CD4-positive, alpha-beta T cell treated with Interleukin-4 for 4 hours (primary cell): ENCODE measurements around the gene FGFRL1.
A peak's percentile ranks its signal among the peaks of the same experiment; 100 is the strongest.
"Not testable (repeated sequence)": the region's sequence is repeated elsewhere in the genome, so short reads cannot be mapped to it uniquely, and the experiment has no call there.

Experiments
- DNase-seq: peaks from one replicate; pipeline ENCODE4 v3.0.0-alpha.2; 2020

Gene FGFRL1

DNA sequence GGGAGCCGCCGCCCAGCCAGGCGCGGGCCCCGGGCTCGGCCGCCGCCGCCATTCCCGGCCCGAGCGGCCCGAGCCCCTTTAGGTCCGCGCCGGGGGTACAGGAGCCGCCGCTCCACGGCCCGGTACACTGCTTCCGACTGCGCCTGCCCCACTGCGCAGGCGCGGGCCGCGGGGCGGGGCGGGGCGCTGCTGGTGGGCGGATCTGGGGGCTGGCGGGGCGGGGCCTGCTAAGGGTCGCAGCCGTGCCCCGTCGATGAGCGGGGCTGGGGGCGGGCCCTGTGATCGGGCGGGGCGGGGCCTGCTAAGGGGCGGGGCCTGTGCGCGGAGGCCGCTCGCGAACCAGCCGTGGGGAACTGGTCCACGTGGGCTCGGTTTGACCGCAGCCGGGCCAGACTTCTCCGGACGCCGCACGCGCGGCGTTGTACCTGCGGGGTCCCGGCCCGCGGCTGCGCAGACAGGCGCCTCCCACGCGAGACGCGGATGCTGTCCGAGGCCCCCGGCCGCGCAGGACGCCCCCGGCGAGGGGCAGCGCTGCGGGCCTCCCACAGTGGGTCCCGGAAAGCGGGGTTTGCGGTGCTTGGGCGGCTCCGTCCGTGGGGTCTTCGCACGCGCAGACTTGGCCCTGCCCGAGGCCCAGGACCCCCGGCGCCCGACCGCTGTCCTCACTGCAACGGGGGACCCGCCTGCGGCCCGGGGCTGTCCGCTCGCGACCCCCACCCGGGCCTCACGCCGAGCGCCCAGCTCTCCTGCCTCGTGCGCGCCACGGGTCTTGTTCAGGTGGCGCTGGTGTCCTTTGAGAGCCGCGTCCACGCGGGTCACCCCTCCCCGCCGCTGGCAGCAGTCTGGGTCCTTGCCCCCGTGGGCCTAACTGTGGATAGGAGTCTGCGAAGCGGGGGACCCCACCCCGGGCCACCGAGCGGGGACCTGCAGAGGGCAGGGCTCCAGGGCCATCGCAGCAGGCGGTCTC is 37.7 kb upstream of the FGFRL1 start, which contains the start of gene DGKQ:
TSS of gene DGKQ (minus strand) at position 139 of the 967 bp plus-strand sequence. CDS start at position 52, 87 bp downstream.
- peak; percentile 85 for DNase-seq

DNA sequence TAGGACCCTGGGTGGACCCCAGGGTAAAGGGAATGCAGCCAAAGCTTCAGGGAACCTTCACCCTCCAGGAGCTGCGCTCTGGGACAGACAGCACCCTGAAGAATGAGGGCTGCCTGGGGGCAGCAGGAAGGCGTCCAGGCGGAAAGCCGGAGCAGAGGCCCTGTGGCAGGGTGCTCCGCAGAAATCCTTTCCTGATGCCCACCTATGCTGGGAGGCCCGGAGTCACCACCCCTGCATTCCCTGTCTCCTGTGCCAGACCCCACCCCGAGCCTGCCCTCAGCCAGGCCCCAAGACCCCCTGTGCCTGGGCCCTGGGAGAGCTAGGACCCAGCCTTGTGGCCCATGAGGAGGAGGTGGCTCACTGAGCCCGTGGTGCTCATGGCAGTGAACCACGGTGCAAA is 36.8 kb upstream of the FGFRL1 start:
- DNase-seq: no peak

DNA sequence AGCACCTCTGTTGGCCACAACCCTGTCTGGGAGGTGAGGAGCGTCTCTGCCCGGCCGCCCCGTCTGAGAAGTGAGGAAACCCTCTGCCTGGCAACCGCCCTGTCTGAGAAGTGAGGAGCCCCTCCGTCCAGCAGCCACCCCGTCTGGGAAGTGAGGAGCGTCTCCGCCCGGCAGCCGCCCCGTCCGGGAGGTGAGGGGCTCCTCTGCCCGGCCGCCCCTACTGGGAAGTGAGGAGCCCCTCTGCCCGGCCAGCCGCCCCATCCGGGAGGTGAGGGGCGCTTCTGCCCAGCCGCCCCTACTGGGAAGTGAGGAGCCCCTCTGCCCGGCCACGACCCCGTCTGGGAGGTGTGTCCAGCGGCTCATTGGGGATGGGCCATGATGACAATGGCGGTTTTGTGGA is 35.4 kb upstream of the FGFRL1 start:
- not testable (repeated sequence) for DNase-seq

DNA sequence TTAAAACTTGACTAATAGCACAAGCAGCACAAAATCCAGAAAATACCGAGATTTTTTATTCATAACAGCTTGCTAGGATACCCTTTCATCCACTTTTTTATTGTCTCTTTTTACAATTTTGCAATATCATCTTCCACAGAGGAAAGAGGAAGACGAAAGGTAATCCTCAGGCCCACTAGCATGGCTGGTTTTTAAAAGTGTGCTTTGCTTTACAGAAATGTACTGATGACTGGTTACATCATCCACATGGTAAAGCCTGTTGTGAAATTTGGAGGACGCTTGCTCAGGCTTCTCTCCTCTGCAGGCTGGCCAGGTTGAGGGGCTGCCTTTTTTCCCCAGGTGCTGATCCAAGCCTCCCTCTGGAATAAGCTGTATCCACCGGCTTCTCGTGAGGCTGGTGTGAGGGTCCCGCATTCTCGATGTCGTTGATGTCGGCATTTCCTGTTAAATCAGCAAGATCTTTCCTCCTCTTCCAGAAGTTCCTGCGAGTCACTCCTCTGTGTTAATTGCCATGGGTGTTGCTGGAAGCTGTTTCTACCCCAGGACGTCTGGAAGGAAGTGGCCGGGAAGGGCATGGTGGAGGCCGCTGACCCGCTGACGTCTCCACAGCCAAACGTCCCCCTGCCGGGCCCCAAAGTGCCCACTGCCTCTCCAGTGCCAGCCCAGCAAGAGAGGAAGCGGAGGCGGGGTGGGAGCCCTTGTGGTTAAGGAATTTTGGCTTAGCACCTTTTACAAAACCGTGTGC is 32.3 kb upstream of the FGFRL1 start:
- no peak for DNase-seq

DNA sequence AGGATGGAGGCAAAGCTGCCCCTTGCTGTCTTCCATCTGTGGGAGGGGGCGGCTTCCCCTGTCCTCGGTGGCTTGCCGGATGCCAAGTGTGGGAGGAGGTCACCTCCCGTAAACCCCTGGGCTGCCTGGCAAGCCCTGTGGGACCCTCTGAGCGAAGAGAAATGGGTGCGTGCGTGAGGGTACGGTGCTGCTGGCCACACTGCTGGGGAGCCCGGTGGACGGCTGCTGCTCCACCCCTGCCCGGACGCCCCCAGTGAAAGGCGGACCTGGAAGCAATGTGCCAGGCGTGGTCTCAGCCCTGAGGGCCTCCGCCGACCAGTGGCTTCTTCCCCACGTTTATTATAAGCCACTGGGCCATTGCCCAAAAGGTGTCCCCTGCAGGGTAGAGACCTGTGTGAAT is 29.1 kb upstream of the FGFRL1 start:
- DNase-seq: no peak

DNA sequence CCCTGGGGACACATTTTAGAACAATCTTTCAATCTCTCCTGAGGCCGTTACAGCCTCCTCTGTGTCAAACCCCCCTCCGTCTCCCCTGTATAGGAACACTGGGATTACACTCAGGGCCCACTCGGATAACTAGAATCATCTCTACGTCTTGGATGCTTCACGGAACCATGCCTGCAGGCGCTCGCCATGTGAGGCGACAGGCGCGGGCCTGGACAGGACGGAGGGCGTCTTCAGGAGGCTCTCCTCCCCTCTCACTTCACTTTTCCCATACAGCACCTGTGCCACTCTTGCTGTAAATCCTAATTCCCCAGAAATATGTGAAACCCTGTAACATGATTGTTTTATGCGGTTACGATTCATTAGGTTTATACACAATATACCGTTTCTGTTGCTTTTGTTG is 28.6 kb upstream of the FGFRL1 start:
- DNase-seq: no peak

DNA sequence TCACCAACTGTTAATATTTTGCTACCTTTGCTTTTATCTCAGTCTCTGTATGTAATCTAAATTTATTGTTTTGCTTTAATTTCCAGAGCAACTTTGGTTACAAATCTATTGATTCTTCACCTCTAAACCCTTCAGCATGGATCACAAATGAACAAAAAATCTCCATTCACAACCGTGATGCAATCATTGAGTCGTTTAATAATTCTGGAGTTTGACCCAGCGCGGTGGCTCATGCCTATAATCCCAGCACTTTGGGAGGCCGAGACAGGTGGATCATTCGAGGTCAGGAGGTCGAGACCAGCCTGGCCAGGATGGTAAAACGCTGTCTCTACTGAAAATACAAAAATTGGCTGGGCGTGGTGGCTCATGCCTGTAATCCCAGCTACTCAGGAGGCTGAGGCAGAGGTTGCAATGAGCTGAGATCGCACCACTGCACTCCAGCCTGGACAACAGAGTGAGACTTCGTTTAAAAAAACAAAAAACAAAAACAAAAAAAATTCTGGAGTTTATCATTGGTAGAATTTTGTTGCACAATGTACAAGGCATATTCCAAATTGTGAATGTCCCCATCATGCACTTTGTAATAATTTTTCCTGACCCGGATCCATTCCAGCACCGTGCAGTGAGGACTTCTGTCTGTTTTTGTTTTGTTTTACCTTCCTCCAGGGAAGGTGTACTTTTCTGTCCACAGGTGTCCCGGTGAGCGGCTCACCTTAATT is 26.9 kb upstream of the FGFRL1 start:
- DNase-seq: no peak

DNA sequence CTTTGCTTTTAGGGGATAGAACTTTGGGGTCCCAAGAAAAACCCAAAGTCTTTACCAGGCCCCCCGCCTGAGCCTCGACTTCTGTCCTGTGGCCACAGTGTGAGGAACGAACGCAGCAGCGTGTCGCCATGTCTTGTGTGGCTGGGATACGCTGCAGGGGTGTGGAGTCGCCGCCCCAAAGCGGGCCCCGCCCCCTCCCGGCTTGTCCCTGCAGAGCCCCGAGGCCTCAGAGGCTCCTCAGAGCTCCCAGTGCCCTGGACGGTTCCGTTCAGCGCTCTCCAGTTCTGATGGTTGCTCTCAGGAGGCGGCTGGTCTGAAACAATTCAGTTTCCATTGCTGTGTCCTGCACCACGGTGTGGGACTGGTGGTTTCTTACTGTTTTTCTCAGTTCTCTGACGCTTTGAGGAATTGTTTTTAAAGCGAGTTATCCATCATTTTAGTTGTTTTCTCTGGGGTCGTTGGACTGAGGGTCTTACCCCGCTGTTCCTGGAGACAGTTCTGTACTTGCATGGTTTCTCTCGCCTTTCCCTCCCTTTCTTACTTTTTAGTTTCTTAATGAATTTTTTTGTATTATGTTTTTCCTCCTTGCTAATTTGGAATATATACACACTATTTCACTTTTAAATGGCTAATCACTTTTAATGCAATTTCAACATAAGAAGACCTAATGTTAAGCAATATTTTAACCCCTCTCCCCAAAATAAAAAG is 26.1 kb upstream of the FGFRL1 start:
- peak; percentile 58 for DNase-seq

DNA sequence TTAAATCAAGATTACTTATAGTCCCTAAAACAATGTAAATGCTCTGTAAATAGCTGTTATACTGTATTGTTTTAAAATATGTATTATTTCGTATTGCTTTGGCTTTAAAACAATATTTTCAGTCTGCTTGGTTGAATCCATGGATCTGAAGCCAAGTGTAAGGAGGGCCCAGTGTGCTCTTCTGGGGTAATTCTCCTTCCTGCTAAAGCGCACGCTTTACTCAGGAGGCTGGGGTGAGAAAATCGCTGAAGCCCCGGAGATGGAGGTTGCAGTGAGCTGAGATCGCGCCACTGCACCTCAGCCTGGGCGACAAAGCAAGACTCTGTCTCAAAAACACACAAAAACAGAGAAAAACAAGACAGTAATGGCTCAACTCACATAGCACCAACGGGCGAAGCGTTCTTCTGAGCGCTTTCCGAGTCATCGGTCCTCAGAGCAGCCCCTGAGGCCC is 25.0 kb upstream of the FGFRL1 start:
- no peak for DNase-seq

DNA sequence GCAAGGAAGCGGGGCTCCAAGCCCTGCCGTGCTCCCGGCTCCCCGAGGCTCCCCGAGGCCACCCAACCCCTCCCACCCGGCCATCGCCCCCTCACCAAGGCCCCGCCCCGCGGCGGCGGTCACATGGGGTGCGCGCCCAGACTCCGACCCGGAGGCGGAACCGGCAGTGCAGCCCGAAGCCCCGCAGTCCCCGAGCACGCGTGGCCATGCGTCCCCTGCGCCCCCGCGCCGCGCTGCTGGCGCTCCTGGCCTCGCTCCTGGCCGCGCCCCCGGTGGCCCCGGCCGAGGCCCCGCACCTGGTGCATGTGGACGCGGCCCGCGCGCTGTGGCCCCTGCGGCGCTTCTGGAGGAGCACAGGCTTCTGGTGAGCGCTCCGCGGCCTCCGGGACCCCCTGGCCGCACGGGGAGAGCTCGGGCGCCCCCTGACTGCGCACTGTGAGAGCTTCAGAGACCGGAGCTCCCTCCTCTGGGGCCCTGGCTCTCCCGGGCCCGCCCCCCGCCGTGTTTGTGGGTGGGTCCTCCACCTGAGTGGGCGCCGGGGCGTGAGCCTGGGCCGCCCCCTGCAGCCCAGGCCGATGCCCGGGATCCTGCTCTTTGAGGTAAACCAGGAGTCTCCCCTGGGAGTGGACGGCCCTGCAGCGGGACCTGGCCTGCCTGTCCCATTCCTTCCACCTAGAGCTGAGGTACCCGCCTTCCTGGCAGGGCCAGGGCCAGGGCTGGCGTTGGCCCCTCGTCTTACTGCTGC is 24.4 kb upstream of the FGFRL1 start, which contains the start of gene IDUA:
TSS of gene IDUA (plus strand) at position 166 of the 745 bp plus-strand sequence. CDS start at position 207, 41 bp downstream.
- peak; percentile 83 for DNase-seq

DNA sequence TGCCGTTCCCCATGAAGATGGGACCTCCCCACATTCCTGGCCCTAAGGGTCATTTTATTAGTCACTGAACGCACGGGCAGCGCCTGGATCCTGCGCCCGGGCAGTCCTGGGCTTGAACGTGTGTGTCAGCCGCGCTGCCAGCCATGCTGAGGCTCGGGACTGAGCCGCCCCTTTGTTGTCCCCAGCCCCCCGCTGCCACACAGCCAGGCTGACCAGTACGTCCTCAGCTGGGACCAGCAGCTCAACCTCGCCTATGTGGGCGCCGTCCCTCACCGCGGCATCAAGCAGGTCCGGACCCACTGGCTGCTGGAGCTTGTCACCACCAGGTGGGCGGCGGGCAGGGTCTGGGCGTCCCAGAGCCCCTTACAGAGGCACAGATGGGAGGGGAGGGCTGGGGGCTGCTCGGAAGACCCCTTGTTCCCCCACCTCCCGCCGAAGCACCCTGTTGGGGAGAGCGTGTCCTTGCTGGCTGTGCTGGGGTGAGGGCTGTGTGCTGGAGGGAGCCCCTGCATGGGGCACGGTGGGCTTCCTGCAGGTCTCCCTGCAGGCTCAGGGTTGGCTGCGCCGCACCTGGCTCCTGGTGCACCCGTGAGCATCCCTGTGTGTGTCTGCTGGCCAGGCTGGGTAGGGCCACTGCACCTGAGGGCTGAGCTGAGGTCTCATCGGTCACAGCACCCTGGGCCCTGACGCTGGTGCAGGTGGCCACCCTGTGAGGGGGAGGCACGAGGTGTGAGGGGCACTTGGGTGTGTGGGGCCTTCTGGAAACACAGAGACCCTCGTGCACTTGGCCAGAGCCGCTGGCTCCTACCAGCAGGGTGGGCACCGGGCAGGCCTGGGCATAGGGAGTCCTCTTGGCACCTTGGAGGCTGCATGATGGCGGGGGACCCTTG is 23.6 kb upstream of the FGFRL1 start:
- DNase-seq: no peak

DNA sequence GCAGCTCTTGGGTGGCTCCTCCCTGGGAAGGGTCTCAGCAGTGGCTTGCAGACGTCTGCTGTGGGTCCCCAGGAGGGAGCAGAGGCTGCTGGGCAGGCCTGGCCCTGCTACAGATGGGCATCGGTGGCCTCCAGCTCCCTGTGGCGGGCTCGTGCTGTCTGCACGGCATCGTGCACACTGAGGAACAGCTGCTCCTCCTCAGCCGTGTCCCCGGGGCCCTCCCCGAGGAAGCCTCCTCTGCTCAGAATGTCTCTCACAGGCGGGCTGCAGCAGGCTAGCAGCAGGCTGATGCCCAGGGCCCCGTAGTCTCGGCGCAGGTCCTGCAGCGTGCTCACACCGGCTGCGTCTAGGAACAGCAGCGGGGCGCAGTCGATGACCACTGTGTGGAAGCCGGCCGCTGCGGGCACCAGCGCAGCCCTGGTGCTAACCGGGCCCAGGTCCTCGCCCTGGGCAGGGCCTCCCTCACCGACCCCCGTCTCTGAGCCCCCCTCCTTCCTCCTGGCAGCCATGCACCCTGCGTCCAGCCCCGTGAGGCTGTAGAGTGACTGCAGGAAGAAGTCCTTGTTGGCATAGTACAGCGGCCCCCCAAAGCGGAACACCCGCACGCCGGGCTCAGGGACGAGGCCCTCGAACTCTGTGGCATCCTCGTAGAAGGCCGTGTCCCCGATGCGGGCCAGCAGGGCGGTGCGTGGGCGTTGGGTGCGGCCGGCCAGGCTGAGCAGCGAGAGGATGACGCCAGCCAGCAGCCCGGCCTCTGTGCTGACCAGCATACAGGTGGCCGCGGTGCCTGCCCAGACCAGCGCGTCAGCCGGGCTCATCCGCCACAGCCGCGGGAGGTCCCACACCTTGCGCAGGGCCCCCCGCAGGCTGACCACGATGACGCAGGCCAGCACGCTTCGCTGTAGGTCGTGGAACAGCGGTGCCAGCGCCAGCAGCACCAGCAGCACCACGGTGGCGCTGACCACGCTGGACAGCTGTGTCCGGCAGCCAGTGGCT is 22.4 kb upstream of the FGFRL1 start:
- DNase-seq: no peak

DNA sequence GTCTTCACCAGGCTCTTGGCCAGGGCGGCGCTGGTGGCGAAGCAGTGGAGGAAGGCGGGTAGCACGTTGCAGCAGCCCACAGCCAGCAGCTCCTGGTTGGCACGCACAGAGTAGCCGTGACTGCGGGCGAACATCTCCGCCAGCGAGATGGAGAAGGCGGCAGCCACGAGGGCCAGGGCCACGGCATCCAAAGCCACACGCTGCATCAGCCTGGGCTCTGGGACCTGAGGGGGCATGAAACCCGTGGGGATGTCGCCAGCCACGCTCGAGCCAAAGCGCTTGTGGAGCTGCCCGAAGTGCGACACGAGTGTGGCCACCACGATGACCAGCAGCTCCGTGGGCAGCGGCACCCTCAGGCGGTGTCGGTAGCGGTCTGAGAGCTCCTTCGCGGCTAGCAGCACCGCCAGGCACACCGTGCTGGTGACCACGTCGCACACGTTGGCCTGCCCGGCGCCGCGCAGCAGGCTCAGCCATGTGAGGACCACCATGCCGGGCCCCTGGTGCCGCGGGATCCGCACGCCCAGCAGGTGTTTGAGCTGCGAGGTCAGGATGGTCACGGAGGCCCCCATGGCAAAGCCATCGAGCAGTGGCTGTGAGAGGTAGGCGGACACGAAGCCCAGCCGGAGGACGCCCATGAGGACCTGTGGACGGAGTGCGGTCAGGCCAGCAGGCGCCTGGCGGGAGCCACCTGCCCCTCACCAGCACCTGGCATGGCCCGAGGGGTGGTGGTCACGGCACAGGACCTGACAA is 21.5 kb upstream of the FGFRL1 start:
- no peak for DNase-seq

DNA sequence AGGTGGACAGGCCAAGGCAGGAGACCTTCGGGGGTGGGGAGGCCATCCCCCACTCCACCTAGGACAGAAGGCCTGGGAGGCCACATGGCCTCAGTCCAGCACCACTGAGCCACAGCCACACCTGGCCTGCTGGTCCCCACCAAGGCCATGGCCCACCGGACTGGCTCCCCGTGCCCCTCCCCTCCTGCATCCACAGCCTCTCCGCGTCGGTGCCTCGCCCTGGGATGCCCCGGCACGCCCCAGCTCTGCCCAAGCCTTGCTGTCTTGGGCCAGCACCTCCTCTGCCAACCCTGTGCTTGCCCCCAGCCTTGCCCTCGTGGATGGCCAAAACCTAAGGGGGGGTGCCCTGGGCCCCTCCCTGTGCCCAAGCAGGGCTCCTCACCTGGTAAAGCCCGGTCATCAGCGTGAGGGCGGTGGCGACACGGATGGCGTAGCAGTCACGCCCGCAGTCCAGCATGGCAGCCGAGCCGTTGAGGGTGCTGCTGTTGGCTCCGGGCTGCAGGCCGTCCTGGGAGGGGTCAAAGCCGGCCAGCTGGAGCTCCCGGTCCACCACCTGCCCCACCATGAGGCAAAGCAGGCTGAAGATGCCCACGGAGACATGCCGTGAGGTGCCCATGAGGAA is 20.6 kb upstream of the FGFRL1 start:
- no peak for DNase-seq

DNA sequence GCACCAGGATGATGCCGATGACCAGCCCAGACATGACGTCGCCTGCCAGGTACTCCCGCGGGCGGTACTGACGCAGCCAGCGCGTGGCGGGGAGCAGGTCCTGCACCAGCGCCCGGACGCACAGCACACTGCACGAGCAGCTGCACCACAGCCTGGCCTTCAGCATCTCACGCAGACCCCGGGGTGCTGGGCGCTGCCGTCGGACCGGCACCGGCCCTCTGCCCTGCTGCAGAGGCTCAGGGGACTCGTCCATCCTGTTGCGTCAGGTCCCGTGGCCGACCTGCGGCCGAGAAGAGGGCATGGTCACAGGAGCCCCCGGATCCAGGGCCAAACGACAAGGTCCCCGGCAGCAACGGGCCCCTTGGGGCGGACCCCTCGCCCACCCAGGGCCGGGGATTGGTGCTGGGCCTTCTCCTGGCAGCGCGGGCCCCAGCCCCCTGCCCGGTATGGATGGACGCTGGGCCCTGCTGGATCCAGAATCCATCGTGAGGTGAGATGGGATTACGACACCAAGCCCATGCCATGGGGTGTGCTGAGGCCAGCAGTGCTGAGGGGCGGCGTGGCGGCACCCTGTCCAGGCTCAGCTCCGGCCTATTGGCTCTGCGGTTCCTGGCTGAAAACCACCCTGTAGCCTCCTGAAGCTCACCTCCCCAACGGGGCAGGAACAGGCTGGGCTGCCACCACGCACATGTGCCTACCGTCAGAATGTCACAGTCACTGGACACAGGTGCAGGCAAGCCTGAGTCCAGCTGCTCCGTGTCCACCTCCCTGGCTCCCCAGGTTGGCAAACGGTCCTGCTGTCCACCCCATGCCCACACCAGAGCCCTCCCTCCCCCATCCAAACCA is 19.8 kb upstream of the FGFRL1 start:
- DNase-seq: no peak

DNA sequence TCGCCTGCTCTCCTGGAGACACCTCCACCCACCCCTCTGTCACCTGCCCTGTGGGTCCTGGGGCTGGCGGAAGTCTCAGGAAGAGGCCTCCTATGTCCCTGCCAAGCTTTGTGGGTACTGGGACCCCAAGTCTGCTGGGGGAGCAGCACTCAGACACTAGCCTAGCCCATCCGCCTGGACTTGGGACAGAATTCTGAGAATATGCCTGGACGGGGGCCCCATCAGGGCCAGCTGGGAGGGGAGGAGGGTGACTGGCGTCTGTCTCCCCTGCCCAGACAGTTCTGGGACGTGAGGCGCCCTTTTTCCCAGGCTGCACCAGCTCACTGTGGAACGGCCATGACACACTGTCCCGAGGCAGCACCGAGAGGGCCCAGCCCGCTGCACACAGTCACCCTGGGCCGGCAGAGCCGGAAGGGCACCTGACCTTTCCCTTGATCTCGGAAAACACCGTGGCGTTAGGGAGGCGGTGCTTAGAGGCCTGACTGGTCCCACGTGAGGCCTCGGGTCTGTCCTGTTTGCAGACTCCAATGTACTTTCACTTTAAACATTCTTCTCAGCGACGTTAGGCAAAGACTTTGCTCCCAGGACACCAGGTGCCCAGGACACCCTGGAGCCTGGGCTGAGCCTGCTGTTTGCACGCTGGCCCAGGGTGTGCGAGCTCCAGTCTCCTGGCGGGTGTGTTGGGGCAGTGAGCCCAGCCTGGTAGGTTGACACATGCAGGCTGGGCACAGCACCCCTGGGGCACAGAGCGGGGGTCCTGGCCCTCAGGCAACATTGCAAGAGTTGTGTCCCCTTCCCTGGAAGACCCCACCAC is 18.9 kb upstream of the FGFRL1 start:
- DNase-seq: no peak
